ENCODE data around the gene KCNN2.

Gene KCNN2

GRCh38 chr5:114361724-114362196, at the start of gene KCNN2:
KCNN2 (plus strand) TSS chr5:114362070; CDS start chr5:114362140, 70 bp downstream.
- DNase-seq (ENCODE audit: low read depth in 2 of 2) = no peak

GRCh38 chr5:114312658-114313057, 49.2 kb upstream of the KCNN2 start:
- no peak for DNase-seq (ENCODE audit: low read depth in 2 of 2)

DNA sequence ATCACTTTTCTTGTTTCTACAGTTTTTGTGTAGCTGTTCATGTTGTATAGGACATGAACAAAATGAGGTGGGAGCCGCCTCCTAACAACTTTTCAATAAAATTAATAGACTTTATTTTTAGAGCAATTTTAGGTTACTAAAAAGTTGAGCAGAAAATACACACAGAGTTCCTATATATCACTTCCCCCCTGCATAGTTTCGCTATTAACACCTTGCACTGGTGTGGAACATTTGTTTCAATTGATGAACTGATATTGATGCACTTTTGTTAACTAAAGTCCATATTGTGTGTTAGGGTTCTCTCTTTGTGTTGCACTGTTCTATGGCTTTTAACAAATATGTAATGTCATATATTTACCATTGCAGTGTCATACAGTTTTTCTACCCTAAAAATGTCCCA, 47.8 kb upstream of the KCNN2 start:
- no peak for DNase-seq (ENCODE audit: low read depth in 2 of 2)

DNA sequence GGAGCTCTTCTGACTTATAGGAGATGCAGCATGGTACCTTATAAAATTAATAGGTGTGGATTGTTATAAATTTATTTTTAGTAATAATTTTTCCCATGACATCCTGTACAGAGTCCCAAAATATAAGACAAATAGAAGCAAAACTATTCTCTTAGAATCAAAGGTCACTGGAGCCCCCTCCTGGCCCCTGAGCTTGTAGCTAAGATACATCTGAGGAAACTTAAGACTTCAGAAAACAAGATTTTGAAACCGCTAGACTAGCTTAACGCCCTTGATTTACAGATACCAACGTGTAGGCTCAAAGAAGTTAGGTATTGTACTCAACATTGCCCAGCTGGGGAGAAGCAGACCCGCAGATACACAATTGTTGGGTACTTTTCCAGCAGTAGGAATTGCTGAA, 45.7 kb upstream of the KCNN2 start:
- no peak for DNase-seq (ENCODE audit: low read depth in 2 of 2)

- DNase-seq (ENCODE audit: low read depth in 2 of 2) = no peak
Observed at GRCh38 chr5:114317751-114318150, 44.1 kb upstream of the KCNN2 start.

GRCh38 chr5:114319236-114319635, 42.6 kb upstream of the KCNN2 start:
- no peak for DNase-seq (ENCODE audit: low read depth in 2 of 2)

- DNase-seq (ENCODE audit: low read depth in 2 of 2) = no peak
Observed at GRCh38 chr5:114319821-114320220, 42.0 kb upstream of the KCNN2 start.

DNA sequence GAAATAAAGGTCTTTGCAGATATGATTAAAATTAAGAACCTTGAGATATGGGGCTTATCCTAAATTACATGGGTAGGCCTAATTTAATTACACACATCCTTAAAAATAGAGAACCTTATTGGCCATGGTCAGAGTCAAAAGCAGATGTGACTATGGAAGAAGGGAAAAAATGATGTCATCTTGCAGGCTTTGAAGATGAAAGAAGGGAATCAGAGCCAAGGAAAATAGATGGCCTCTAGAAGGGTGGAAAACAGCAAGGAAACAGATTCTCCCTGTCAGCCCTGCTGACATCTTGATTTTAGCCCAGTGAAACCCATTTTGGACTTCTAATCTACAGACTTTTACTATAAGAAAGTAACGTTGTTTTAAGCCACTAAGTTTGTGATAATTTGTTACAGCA, 37.6 kb upstream of the KCNN2 start:
- DNase-seq (ENCODE audit: low read depth in 2 of 2) = no peak

DNA sequence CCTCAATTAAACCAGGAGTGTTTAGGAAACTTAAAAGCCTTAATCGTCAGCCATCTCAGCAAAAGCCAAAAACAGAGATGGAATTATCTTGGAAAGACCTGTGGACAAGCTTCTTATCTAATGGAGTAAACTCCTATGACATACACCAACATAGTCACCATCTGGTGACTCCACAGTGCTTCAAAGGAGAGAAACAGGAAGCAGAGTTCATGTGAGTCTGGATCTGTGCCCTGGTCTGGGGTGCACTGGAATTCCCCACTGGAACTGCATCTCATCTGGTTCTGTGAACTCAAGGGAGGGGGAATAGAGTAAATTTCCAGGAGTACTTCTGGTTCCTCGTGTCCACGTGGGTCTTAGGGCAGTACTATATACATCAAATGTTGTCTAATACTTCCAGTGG, 36.3 kb upstream of the KCNN2 start:
- no peak for DNase-seq (ENCODE audit: low read depth in 2 of 2)

DNA sequence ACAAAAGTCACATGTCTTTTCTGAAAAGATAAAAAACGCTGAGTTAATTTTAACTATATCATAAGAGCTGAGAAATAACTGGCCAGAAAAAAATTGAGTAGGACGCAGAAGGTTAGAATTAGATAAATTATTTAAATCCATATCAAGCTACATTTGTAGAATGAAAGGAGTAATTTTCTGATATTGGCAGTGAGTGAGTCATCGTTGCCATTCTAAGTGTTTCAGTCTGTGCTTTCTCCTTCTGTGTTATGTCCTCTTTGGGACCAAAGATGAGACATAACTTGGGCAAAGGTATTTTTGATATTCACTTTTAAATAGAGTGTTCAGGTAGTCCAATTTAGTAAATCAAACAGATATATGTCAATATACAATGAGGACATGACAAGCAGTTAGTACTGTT, 34.4 kb upstream of the KCNN2 start:
- no peak for DNase-seq (ENCODE audit: low read depth in 2 of 2)

- DNase-seq (ENCODE audit: low read depth in 2 of 2) = no peak
Observed at GRCh38 chr5:114327987-114328386, 33.9 kb upstream of the KCNN2 start.

- no peak for DNase-seq (ENCODE audit: low read depth in 2 of 2)
Observed at GRCh38 chr5:114330916-114331531, 30.8 kb upstream of the KCNN2 start.

- DNase-seq (ENCODE audit: low read depth in 2 of 2) = no peak
Observed at GRCh38 chr5:114332493-114332892, 29.4 kb upstream of the KCNN2 start.

GRCh38 chr5:114332925-114333324, 28.9 kb upstream of the KCNN2 start:
- DNase-seq (ENCODE audit: low read depth in 2 of 2) = no peak

- DNase-seq (ENCODE audit: low read depth in 2 of 2) = no peak
Observed at GRCh38 chr5:114335391-114335790, 26.5 kb upstream of the KCNN2 start.

GRCh38 chr5:114339108-114339507, 22.8 kb upstream of the KCNN2 start:
- no peak for DNase-seq (ENCODE audit: low read depth in 2 of 2)

DNA sequence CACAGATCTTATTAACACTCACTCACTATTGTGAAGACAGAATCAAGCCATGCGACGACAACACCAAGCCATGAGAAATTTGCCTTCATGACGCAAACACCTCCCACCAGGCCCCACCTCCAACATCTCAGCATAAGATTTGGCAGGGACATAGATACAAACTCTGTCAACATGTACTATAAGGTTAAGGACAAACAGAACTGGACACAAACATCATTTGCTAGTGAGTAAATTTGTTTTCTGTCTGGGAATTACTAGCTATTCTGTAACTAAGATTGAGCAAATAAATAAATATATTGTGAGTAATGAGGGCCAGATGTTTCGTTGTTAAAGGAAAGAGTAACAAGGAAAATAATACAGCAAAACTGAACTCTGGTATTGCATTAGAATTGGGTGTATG, 15.7 kb upstream of the KCNN2 start:
- DNase-seq (ENCODE audit: low read depth in 2 of 2) = no peak

GRCh38 chr5:114355086-114355830, 6.6 kb upstream of the KCNN2 start:
- DNase-seq (ENCODE audit: low read depth in 2 of 2) = no peak

- DNase-seq (ENCODE audit: low read depth in 2 of 2) = no peak
Observed at GRCh38 chr5:114358329-114358728, 3.5 kb upstream of the KCNN2 start.

DNA sequence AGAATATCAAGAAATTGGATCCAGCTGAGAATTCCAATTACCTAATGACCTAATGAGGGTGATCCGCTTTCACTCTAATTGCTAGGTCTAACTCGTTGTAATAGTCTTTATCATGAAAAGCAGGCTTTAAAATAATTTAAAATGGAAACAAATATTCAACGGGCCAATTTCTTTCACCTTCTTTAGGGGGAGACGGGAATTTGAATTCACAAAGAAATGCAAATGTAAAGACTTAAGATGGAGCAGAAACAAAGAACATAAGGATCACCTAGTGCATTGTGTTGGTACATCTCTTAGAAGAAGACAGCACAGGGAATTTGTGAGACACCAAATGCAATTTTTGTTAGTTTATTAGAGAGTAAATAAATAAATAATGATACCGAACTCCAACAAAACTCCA, 1.5 kb upstream of the KCNN2 start:
- no peak for DNase-seq (ENCODE audit: low read depth in 2 of 2)

DNA sequence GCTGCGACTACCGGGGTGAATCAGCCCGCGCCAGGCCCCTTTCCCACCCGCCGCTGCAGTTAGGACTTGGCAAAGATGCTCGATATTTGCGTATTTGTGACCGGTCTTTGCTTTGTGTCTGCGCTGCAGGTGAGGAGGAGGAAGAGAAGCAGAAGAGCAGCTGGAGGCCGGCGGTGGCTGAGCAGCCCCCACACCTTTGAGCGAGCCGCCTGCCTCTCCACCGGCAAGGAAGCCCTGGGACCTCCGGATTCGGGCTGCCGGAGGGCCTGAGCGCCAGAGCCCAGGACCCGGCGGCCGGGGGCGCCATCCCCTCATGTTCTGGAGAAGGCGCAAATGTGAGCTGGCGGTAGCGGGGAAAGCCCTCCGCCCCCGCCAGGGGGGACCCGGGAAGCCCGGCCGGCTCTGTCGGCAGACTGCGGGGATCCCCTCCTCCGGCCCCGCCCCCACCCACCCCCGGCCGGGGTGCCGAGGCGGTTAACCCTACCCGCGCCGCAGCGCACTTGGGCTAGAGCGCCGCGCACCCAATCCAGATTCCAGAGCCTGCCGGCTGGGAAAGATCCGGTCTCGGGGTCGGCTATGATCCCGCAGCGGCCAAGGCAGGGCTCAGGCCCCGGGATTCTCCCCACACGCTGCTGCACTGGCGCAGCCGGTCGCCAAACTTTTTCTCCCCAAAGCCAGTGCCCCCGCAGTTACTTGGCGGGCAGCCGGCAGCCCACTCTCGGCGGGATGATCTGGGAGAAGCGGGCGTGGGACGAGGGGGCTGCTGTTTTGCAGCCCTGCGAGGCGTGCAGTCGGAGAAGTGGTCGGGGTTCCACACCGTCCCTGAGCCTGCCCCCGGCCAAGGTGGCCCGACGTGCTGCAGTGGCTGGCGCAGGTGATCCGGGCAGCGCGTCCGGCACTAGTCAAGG, 800 bp upstream of the KCNN2 start:
- DNase-seq (ENCODE audit: low read depth in 2 of 2) = no peak

- DNase-seq (ENCODE audit: low read depth in 2 of 2) = no peak
Observed at GRCh38 chr5:114362197-114362976, 517 bp downstream of the KCNN2 start.

All from stimulated activated CD4-positive, alpha-beta T cell treated with anti-CD3 and anti-CD28 coated beads, Interleukin-1b, Interleukin-23, amount 100 ng/mL, for 4 hours (primary cell).